ENCODE results near the gene PPP1R3G.

PPP1R3G gene

GRCh38 chr6:5116243-5116991 lies 31.3 kb downstream of the PPP1R3G start:
- TF ChIP-seq FOXP2 (optimal IDR thresholded peaks at IDR 0.05; ENCODE audit: borderline replicate concordance, extremely low read depth, extremely low read length, insufficient read depth) = no peak
- no peak for TF ChIP-seq POLR2AphosphoS5 (IDR thresholded peaks at IDR 0.05; ENCODE audit: low read depth, low read length)
- no peak for TF ChIP-seq SIN3A (IDR thresholded peaks at IDR 0.05; ENCODE audit: borderline replicate concordance, insufficient read depth, low read length)
- TF ChIP-seq TAF1 (IDR thresholded peaks at IDR 0.05; ENCODE audit: borderline replicate concordance, insufficient read depth, low read length) = no peak
- no peak for TF ChIP-seq REST (IDR thresholded peaks at IDR 0.05; ENCODE audit: insufficient read depth in 1 of 2, low read depth in 2 of 2, low read length in 2 of 2)

GRCh38 chr6:5119090-5119951 lies 34.2 kb downstream of the PPP1R3G start:
- TF ChIP-seq POLR2AphosphoS5 (IDR thresholded peaks at IDR 0.05; ENCODE audit: low read depth, low read length) = no peak
- no peak for TF ChIP-seq SIN3A (IDR thresholded peaks at IDR 0.05; ENCODE audit: borderline replicate concordance, insufficient read depth, low read length)
- no peak for TF ChIP-seq TAF1 (IDR thresholded peaks at IDR 0.05; ENCODE audit: borderline replicate concordance, insufficient read depth, low read length)
- TF ChIP-seq REST (IDR thresholded peaks at IDR 0.05; ENCODE audit: insufficient read depth in 1 of 2, low read depth in 2 of 2, low read length in 2 of 2) = no peak
- TF ChIP-seq FOXP2 (optimal IDR thresholded peaks at IDR 0.05; ENCODE audit: borderline replicate concordance, extremely low read depth, extremely low read length, insufficient read depth) = no peak

GRCh38 chr6:5120011-5120410 lies 34.9 kb downstream of the PPP1R3G start:
- TF ChIP-seq POLR2AphosphoS5 (IDR thresholded peaks at IDR 0.05; ENCODE audit: low read depth, low read length) (no peak), SIN3A (IDR thresholded peaks at IDR 0.05; ENCODE audit: borderline replicate concordance, insufficient read depth, low read length) (no peak), REST (IDR thresholded peaks at IDR 0.05; ENCODE audit: insufficient read depth in 1 of 2, low read depth in 2 of 2, low read length in 2 of 2) (no peak), FOXP2 (optimal IDR thresholded peaks at IDR 0.05; ENCODE audit: borderline replicate concordance, extremely low read depth, extremely low read length, insufficient read depth) (no peak), TAF1 (IDR thresholded peaks at IDR 0.05; ENCODE audit: borderline replicate concordance, insufficient read depth, low read length) (no peak)

GRCh38 chr6:5121479-5121878 lies 36.3 kb downstream of the PPP1R3G start:
- TF ChIP-seq SIN3A (IDR thresholded peaks at IDR 0.05; ENCODE audit: borderline replicate concordance, insufficient read depth, low read length) (no peak), POLR2AphosphoS5 (IDR thresholded peaks at IDR 0.05; ENCODE audit: low read depth, low read length) (no peak), FOXP2 (optimal IDR thresholded peaks at IDR 0.05; ENCODE audit: borderline replicate concordance, extremely low read depth, extremely low read length, insufficient read depth) (no peak), REST (IDR thresholded peaks at IDR 0.05; ENCODE audit: insufficient read depth in 1 of 2, low read depth in 2 of 2, low read length in 2 of 2) (no peak)

Data from PFSK-1 (cell line).